GM12801 (cell line): Measurements from ENCODE around the gene HACD1.

Experiments
- CTCF ChIP-seq: IDR thresholded peaks from one replicate; pipeline ENCODE4 v1.5.1; 2011; ENCODE audit warnings: control low read depth; ENCODE audit not compliant: insufficient read length; ENCODE audit errors: extremely low read depth

HACD1 gene

GRCh38 chr10:17649836-17650235 is 32.7 kb upstream of the HACD1 start:
- no peak for TF ChIP-seq CTCF

- no peak for TF ChIP-seq CTCF
These were observed 31.9 kb upstream of the HACD1 start for GRCh38 chr10:17649052-17649451.

- no peak for TF ChIP-seq CTCF
These were observed 31.3 kb upstream of the HACD1 start for GRCh38 chr10:17648243-17649035.

GRCh38 chr10:17647326-17647725 is 30.2 kb upstream of the HACD1 start:
- TF ChIP-seq CTCF, result no peak

GRCh38 chr10:17645621-17646345 is 28.6 kb upstream of the HACD1 start:
- no peak for TF ChIP-seq CTCF

GRCh38 chr10:17644485-17644943 is 27.3 kb upstream of the HACD1 start:
- TF ChIP-seq CTCF, result no peak

GRCh38 chr10:17643755-17644484 is 26.7 kb upstream of the HACD1 start, which contains the start of gene STAM:
Gene STAM, plus strand, starts transcription at chr10:17644151. Its CDS starts 189 bp downstream, at chr10:17644340.
- no peak for TF ChIP-seq CTCF
